ENCODE measurements around the gene PON1.

PON1 gene

GRCh38 chr7:95324431-95324830, at the start of gene PON1:
TSS of gene PON1 (minus strand) at chr7:95324532. CDS start at chr7:95324475, 57 bp downstream.
- DNase-seq, result no peak

GRCh38 chr7:95373323-95373722, 49.0 kb upstream of the PON1 start:
- no peak for DNase-seq

- DNase-seq, result no peak
These were observed 43.9 kb upstream of the PON1 start for GRCh38 chr7:95368235-95368634.

- DNase-seq, result no peak
These were observed 43.3 kb upstream of the PON1 start for GRCh38 chr7:95367606-95368005.

GRCh38 chr7:95365151-95365550, 40.8 kb upstream of the PON1 start:
- DNase-seq, result no peak

DNA sequence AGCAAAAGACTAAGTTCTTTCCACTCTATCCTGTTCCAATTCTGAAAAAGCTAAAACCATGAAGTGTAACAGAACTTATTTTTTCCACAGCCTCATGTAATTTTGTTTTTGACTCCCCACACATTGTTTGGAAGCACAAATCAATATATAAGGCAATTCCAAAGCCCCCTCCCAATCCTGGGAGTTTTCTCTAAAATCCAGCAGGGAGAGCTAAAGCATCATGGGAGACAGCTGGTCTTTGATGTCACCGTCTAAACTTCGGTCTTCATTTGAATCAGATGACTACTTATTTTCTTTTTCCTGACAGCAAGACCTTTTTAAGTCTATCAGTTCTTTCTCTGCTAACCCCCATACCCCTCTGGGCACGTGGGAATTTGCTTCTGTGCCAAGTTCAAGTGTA, 33.3 kb upstream of the PON1 start:
- DNase-seq, result no peak

DNA sequence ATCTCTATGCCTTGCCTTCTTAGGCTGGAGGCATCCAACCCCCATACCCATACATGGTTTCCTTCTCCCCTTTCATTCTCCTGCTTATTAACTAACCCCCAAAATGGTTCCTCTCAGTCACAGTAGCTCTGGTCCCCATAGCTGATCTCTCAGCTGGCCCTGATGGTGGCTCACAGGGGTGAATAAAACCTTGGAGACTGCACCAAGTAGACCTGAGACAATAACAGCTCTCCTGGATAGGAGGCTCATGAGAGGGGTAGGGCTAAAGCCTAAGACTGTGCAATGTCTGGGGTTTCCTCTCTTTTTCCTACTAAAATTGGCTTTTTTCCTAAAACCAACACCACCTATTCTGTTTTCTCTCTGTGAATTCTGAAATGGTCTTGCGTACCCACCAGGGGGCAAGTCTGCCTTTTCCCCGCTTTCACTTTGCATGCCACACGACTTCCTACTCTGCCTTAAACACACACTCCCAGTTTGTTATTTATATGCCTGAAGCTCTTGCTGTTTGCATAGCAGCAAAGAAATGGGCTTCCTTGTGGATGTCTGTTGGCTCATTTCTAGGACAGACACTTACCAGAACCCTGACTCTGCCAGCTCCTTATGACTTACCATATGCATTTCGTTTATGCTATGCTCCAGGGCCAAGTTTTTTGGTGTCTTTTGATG, 18.4 kb upstream of the PON1 start:
- no peak for DNase-seq

DNA sequence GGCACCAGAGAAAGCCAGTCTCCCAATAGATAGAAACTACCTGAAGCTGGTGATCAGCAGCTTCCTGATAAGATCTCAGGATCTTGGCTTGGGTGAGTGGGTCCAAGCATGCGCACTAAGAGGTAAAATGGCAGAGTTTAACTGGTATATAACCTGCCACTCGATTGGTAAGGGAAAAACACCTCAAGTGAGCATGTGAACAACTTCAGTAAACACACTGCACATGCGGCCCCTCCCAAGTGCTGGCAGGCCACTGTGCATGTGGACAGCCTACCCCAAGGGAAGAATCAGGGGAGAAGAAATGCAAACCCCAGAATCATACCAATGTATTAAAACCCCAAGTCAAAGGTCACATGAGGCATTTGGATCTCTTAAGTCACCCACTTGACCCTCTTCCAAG, 17.7 kb upstream of the PON1 start:
- no peak for DNase-seq

DNA sequence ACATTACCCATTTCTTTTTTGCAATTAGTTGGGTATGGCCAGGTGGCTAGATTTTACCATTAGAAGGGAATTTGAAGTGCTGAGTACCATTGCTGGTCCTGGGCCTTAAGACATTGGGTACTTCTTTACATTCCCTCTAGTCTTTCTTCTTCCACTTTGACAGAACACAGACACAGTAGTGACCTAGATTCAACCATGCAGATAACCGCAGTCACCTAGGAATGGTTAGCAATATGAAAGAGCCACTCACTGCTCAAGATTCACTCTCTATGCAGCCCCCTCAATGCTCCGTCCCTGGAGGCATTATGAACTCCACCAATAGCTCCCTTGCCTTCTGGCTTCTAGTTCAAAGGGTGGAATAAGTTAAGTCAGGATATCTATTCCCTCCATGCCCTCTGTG, 16.2 kb upstream of the PON1 start:
- no peak for DNase-seq

GRCh38 chr7:95338832-95339231, 14.5 kb upstream of the PON1 start:
- no peak for DNase-seq

DNA sequence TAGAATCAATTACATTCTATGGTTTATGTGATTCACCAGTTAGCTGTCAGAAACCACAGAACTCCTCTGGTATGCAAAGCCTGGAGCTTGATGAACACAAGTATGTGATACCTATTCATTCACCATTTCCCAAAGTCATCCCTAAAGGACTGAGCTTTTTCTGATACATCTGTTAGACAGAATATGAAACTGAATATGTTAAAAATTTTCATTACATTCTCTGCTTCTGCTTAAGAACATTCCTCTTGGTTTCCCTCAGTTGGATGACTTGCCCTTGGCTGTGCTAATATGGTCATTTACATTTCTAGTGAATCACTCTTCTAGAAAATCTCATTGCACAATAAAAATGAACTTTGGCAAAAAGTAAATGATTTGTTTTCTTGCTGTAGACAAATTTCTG, 10.8 kb upstream of the PON1 start:
- DNase-seq, result no peak

DNA sequence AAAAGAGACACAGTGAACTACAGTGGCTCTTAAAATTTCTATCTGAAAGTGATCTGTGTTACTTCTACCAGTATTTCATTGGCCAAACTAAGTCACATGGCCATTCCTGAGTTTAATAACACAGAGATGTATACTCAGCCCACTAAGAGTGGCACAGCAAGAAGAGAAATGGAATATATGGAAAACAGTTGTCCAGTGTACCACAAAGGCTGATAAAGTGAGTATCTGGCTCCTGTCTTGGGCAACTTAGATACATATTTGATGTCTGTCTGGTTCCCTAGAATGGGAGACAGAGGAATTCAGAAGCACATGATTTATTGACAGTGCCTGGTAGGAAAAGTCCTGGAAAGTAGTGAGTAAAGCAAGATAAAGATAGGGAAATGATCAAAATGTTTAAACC, 10.1 kb upstream of the PON1 start:
- no peak for DNase-seq

- no peak for DNase-seq
These were observed 6.6 kb upstream of the PON1 start for GRCh38 chr7:95330961-95331337.

DNA sequence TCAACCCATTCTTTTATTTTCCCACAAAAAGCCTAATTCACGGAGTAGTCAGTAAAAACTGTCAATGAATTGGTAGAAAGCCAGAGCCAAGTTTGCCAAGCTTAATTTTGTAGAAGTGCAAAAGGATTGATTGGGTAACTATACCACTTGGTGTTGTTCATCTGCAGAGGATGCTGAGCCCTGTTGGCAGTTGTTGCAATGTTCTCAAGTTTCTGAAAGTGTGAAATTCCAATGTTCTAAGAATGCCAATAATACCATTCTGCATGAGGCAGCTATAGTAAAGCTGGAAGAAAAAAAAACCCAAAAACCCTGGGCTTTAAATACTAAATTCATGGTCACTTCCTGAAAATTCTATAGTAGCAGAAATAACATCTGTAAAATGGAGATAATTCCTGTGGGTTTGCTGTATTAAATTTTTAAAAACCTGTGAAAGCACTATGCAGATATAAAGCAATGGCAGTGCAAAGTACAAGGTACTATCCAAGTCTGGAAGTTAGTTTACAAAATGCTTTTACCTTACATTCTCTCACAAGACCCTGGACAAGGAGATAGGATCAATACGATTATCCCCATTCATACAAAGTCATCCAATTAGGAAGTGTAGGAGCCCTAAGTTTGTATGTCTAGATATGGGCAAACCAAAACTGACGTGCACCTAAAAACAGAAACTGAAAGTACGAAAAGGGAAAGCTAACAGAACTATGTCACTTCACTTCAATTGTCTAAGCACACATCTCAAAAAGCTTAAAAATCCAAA, 6.0 kb upstream of the PON1 start:
- DNase-seq, result no peak

GRCh38 chr7:95327356-95327755, 3.0 kb upstream of the PON1 start:
- DNase-seq, result no peak

- no peak for DNase-seq
These were observed 762 bp downstream of the PON1 start for GRCh38 chr7:95323410-95324129.

- no peak for DNase-seq
These were observed 1.5 kb downstream of the PON1 start for GRCh38 chr7:95322854-95323253.

GRCh38 chr7:95322396-95322795, 1.9 kb downstream of the PON1 start:
- DNase-seq, result no peak

- no peak for DNase-seq
These were observed 2.6 kb downstream of the PON1 start for GRCh38 chr7:95321720-95322119.

- DNase-seq, result no peak
These were observed 3.7 kb downstream of the PON1 start for GRCh38 chr7:95320651-95321050.

GRCh38 chr7:95319570-95319969, 4.8 kb downstream of the PON1 start:
- DNase-seq, result no peak

GRCh38 chr7:95318501-95319100, 5.7 kb downstream of the PON1 start:
- no peak for DNase-seq

DNA sequence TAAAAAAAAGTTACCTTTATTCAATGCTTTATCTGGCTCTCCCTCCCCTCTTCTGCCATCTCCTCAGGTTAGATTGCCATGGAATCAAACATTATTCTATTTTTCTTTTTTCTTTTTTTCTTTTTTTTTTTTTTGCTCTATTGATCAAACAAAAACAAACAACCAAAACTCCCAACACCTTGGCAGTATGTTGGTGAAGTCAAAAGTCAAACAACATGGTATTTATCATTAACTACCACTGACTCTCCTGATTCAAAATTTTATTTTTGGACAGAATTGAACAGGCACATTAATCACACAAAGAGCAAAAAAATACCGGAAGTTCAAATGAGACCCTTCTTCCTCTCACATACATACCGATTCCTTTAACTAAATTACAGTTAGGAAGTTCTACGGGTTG, 6.4 kb downstream of the PON1 start:
- DNase-seq, result no peak

- DNase-seq, result no peak
These were observed 6.8 kb downstream of the PON1 start for GRCh38 chr7:95317546-95317945.

All from stimulated activated CD4-positive, alpha-beta T cell treated with anti-CD3 and anti-CD28 coated beads, Interleukin-12 subunit alpha, Interleukin-12 subunit beta, amount 100 ng/mL, for 4 hours (primary cell).